ENCODE data around the gene CAVIN3. TPM values are rescaled to one million over a fixed set of nuclear protein-coding genes. Genes with fewer than 3 reads are reported as not detected.

The CAVIN3 gene
- total RNA-seq, 1 donor from 2014 or later, result 201 TPM

DNA sequence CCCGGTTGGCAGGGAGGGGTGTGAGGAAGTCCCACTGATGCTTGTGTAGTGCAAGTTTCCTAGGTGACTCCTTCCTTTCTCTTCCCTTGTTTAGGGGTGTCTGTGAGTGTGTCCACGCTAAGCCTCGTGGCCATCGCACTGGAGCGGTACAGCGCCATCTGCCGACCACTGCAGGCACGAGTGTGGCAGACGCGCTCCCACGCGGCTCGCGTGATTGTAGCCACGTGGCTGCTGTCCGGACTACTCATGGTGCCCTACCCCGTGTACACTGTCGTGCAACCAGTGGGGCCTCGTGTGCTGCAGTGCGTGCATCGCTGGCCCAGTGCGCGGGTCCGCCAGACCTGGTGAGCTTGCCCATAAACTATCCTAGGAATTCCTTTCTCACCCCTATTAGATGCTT, 50.3 kb downstream of the CAVIN3 start:
- DNase-seq, result peak; percentile 5

Other genes with a start within 250 kb of the CAVIN3 start
- not detected in 2 replicates for gene OR56B4, start 212.8 kb downstream of the CAVIN3 start, total RNA-seq
- 0.09 TPM in 1 of 2 replicates, not detected in the other for gene OR52B2, start 150.2 kb downstream of the CAVIN3 start, total RNA-seq
- not detected in 2 replicates for gene OR52W1, start 121.3 kb downstream of the CAVIN3 start, total RNA-seq
- gene C11orf42, start 114.9 kb downstream of the CAVIN3 start, total RNA-seq, result not detected in 2 replicates
- 9.5 and 15.1 TPM in 2 replicates for gene FHIP1B, start 85.9 kb downstream of the CAVIN3 start, total RNA-seq
- 0.09 TPM in 1 of 2 replicates, not detected in the other for gene CNGA4, start 81.4 kb downstream of the CAVIN3 start, total RNA-seq
- not detected in 2 replicates for gene CCKBR, start 60.7 kb downstream of the CAVIN3 start, total RNA-seq
- 25.2 and 27.6 TPM in 2 replicates for gene SMPD1, start 70.0 kb upstream of the CAVIN3 start, total RNA-seq
- 43.9 and 52.9 TPM in 2 replicates for gene APBB1, start 98.6 kb upstream of the CAVIN3 start, total RNA-seq
- 0.19 and 0.51 TPM in 2 replicates for gene HPX, start 120.5 kb upstream of the CAVIN3 start, total RNA-seq
- gene TRIM3, start 153.4 kb upstream of the CAVIN3 start, total RNA-seq, result 18.4 and 19.8 TPM in 2 replicates
- gene ARFIP2, start 160.8 kb upstream of the CAVIN3 start, total RNA-seq, result 46.6 and 47.0 TPM in 2 replicates
- 26.4 and 32.5 TPM in 2 replicates for gene TIMM10B, start 161.0 kb upstream of the CAVIN3 start, total RNA-seq
- gene DNHD1, start 176.8 kb upstream of the CAVIN3 start, total RNA-seq, result 2.6 and 5.1 TPM in 2 replicates

Measured in dermis blood vessel endothelial cell (primary cell).